HEK293 (cell line): ENCODE data around the gene AFF2.

ENCODE experiments used
- CTCF ChIP-seq: fragments of 450-650 bp; formaldehyde crosslinking; IDR thresholded peaks from 2 replicates; pipeline ENCODE4 v1.5.1; 2016; ENCODE audit warnings: missing biosample characterization, missing genetic modification characterization
- REST ChIP-seq: fragments of 450-650 bp; formaldehyde crosslinking; IDR thresholded peaks from 2 replicates; pipeline ENCODE4 v1.5.1; 2016; ENCODE audit warnings: missing biosample characterization, missing genetic modification characterization
- ZBTB26 ChIP-seq: fragments of 450-650 bp; formaldehyde crosslinking; optimal IDR thresholded peaks from 2 replicates; pipeline ENCODE3; 2016; ENCODE audit warnings: missing biosample characterization, mild to moderate bottlenecking, missing genetic modification characterization
- ZFP37 ChIP-seq: fragments of 450-650 bp; formaldehyde crosslinking; IDR thresholded peaks from 2 replicates; pipeline ENCODE4 v1.5.1; 2016; ENCODE audit warnings: missing biosample characterization, missing genetic modification characterization
- ZNF174 ChIP-seq: fragments of 450-650 bp; formaldehyde crosslinking; IDR thresholded peaks from 2 replicates; pipeline ENCODE4 v1.5.0; 2017; ENCODE audit warnings: missing biosample characterization, mild to moderate bottlenecking, missing genetic modification characterization
- ZNF292 ChIP-seq: fragments of 450-650 bp; formaldehyde crosslinking; IDR thresholded peaks from 2 replicates; pipeline ENCODE4 v1.5.1; 2016; ENCODE audit warnings: low read depth, missing biosample characterization, missing genetic modification characterization, borderline replicate concordance
- ZNF404 ChIP-seq: fragments of 450-650 bp; formaldehyde crosslinking; IDR thresholded peaks from 2 replicates; pipeline ENCODE4 v1.5.1; 2017; ENCODE audit warnings: missing biosample characterization, missing genetic modification characterization
- ZNF426 ChIP-seq: fragments of 450-650 bp; formaldehyde crosslinking; IDR thresholded peaks from 2 replicates; pipeline ENCODE4 v1.5.1; 2017; ENCODE audit warnings: missing biosample characterization, missing genetic modification characterization, mild to moderate bottlenecking, inconsistent platforms, moderate library complexity
- ZNF558 ChIP-seq: fragments of 450-650 bp; formaldehyde crosslinking; IDR thresholded peaks from 2 replicates; pipeline ENCODE4 v1.5.1; 2016; ENCODE audit warnings: missing biosample characterization, missing genetic modification characterization
- ZNF670 ChIP-seq: fragments of 450-650 bp; formaldehyde crosslinking; IDR thresholded peaks from 2 replicates; pipeline ENCODE4 v1.5.1; 2016; ENCODE audit warnings: missing biosample characterization, missing genetic modification characterization, low read depth

DNA sequence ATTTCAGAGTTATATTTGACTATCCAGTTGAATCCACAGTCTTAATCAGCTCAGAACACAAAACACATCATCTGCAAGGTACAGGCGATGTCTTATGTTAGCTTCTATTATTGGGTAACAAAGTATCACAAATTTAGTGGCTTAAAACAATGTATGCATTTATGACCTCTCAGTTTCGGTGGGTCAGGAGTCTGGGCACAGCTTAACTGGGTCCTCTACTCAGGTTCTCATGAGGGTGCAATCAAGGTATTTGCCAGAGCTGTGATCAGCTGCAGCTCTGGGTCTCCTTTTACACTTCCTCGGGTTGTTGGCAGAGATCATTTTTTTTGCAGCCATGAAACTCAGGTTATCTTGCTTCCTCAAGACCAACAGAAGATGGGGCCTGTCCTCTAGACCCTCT, 505.8 kb downstream of the AFF2 start:
- no peak for TF ChIP-seq CTCF (tag by site-specific recombination)
- no peak for TF ChIP-seq ZNF174 (tag by site-specific recombination)
- TF ChIP-seq ZNF558 (tag by site-specific recombination) = no peak
- no peak for TF ChIP-seq ZNF670 (tag by site-specific recombination)
- TF ChIP-seq ZNF292 = no peak
- no peak for TF ChIP-seq ZFP37
- TF ChIP-seq ZNF426 = no peak
- TF ChIP-seq ZNF404 (tag by site-specific recombination) = no peak
- no peak for TF ChIP-seq ZBTB26 (tag by site-specific recombination)
- no peak for TF ChIP-seq REST (tag by site-specific recombination)
